Kidney epithelial cell (primary cell): ENCODE data around the gene TWIST2. TPM values are rescaled to one million over a fixed set of nuclear protein-coding genes. Genes with fewer than 3 reads are reported as not detected.

Experiments
- DNase-seq: peaks from one replicate; pipeline ENCODE4 v3.0.0-alpha.2; 2010; ENCODE audit warnings: low read depth
- H3K27me3 ChIP-seq: 2 replicates; pipeline ENCODE4 v1.6.0; 2011; ENCODE audit warnings: low read length; ENCODE audit not compliant: control insufficient read depth, insufficient read depth
- H3K36me3 ChIP-seq: 2 replicates; pipeline ENCODE4 v1.5.1; 2011; ENCODE audit warnings: low read length; ENCODE audit not compliant: control insufficient read depth, insufficient read depth
- H3K4me3 ChIP-seq: 2 replicates; pipeline ENCODE4 v1.5.1; 2011; ENCODE audit warnings: low read depth, mild to moderate bottlenecking, control low read depth, low read length
- CTCF ChIP-seq: IDR thresholded peaks from 2 replicates; pipeline ENCODE4 v1.5.1; 2011; ENCODE audit warnings: mild to moderate bottlenecking, moderate library complexity, low read length, control low read depth, inconsistent platforms; ENCODE audit not compliant: insufficient read depth, poor library complexity, severe bottlenecking
- total RNA-seq: library from RNA; depleted of rRNA; stranded (reverse); fragments of >200 nt; gene quantifications from 2 replicates; pipeline ENCODE4 v1.2.3, GENCODE V29; 2015

TWIST2 gene
- total RNA-seq, 1 donor from 2014 or later = 1.8 TPM

- DNase-seq = no peak
- no peaks in the 10 kb centered on the region for H3K36me3 ChIP-seq
- H3K4me3 ChIP-seq = no peak overlapping the region
- TF ChIP-seq CTCF = no peak
- peaks cover 3% of the 10 kb centered on the region for H3K27me3 ChIP-seq
Observed at GRCh38 chr2:238854699-238855229, 6.9 kb downstream of the TWIST2 start.

- Histone ChIP-seq H3K27me3 (peaks cover 3% of the 10 kb centered on the region), H3K4me3 (no peak overlapping the region), H3K36me3 (no peaks in the 10 kb centered on the region)
- DNase-seq = no peak
- TF ChIP-seq CTCF = no peak
Observed at GRCh38 chr2:238855299-238855698, 7.4 kb downstream of the TWIST2 start.

- no peaks in the 10 kb centered on the region for H3K36me3 ChIP-seq
- H3K4me3 ChIP-seq = no peak overlapping the region
- peaks cover 3% of the 10 kb centered on the region for H3K27me3 ChIP-seq
- no peak for TF ChIP-seq CTCF
- DNase-seq = no peak
Observed at GRCh38 chr2:238855891-238856580, 8.2 kb downstream of the TWIST2 start.

- TF ChIP-seq CTCF = no peak
- Histone ChIP-seq H3K27me3 (peaks cover 3% of the 10 kb centered on the region), H3K4me3 (no peak overlapping the region), H3K36me3 (no peaks in the 10 kb centered on the region)
- DNase-seq = no peak
Observed at GRCh38 chr2:238856713-238857567, 9.1 kb downstream of the TWIST2 start.

- TF ChIP-seq CTCF = no peak
- no peak overlapping the region for H3K4me3 ChIP-seq
- DNase-seq = no peak
- peaks cover 3% of the 10 kb centered on the region for H3K27me3 ChIP-seq
- H3K36me3 ChIP-seq = no peaks in the 10 kb centered on the region
Observed at GRCh38 chr2:238857959-238858358, 10.1 kb downstream of the TWIST2 start.
